Measurements from ENCODE around the gene GRIK3.

GRIK3 gene

DNA sequence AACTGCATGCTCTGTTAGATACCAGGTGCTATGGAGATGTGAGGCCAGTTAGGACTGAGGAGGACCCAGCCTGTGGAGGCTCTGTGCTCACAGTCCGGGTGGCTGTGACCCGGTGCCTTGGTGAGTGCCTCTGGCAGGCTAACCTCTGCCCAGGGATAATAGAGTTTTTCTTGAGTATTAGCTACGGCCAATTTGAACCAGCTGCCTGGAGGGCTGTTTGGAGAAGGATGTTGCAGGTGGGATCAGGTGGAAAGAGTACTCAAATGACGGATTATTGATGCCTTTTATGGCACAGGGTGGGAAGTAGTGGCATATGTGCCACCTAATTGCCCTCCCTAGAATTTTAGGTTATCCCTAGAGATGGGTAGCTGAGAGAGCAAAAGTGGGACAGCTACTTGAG, 182.7 kb downstream of the GRIK3 start:
- no peak for DNase-seq (ENCODE audit: low spot score)

DNA sequence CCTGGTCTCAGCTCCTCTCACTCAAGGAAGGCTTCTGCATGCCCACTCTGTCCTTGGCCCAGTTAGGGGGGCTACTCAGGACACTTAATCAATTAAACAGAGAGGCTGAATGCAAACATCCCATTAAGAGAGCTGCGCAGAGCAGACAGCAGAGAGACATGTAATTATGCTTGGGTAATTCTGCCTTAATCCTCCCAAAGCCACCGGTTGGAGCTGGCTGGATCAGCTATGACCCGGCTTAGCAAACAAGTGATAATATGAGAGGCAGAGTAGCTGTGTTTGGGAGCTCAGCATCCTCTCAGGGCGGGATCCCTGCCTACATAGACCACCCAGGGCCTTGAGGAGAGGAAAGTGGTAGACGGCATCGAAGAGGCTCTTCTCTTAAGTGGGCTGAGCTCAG, 183.2 kb downstream of the GRIK3 start:
- no peak for DNase-seq (ENCODE audit: low spot score)

DNA sequence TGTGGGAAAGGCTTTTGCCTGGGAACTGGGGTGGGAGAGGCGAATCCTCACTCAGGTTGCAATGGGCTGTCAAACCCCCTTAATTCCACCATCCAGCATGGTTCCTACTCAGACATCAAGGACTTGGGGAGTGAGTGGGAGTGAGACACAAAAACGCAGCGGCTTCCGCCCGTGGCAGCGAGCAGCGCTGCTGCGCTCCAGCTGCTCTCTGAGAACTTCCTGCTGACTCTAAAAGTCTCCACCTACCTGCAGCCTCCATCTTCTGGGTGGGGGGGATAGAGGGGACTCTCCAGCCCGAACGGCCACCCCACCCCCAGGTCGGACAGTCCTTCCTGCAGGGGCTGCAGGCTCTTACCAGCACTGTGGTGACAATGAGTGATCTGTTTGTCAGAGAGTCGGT, 184.4 kb downstream of the GRIK3 start:
- no peak for DNase-seq (ENCODE audit: low spot score)

DNA sequence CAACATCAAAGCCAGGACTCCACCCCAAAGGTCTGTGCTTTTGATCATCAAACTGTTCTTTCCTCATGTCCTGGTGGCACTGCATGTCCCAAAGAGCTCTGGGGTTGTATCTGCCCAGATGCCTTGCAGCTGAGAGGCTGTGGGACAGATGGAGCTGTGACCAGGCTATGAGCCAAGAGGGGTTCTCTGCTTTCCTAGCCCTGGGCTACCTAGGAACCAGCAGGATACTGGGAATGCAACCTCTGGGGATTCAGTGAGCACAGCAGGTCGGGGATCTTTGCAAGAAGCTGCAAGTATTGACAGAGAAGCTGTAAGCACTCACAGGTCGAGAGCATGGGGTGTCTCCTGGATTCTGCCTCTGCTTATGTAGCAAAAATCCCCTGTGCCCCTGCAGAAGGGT, 186.6 kb downstream of the GRIK3 start:
- DNase-seq (ENCODE audit: low spot score), result no peak

DNA sequence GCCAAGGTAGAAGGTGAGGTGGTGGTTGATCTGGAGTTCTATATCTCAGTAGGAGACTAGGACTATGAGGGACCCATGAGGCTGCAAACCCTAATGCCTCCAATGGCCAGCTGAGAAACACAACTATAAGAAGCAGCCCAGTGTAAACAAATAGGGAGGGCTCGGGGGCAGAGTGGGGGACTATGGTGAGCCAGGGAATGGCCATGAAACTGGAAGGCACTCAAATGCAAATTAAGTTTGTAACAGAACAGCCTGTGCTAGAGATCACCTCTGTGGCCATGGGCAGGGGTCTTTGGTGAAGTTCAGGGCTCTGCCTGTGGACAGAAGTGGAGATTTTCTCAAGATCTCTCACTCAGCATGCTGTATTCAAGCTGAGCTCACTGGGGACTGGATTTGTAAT, 187.1 kb downstream of the GRIK3 start:
- no peak for DNase-seq (ENCODE audit: low spot score)

DNA sequence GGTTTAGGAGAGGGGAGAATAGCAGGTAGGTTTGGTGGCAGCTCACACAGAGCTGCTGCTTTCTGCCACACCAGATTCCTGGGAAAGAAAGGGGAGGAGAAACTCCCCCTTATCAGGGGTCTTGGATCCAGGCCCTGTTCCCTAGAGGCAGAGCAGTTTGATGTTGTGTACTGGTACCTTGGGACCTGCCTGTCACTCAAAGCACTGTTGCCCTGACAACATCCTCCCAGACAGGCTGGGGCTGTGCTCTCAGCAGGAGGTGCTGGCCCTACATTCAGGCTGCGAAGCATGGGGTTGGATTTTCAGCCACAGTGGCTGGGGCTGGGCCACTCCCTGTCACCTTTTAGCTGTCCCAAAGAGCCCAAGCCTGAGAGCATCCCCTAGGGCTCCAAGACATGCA, 188.0 kb downstream of the GRIK3 start:
- no peak for DNase-seq (ENCODE audit: low spot score)

DNA sequence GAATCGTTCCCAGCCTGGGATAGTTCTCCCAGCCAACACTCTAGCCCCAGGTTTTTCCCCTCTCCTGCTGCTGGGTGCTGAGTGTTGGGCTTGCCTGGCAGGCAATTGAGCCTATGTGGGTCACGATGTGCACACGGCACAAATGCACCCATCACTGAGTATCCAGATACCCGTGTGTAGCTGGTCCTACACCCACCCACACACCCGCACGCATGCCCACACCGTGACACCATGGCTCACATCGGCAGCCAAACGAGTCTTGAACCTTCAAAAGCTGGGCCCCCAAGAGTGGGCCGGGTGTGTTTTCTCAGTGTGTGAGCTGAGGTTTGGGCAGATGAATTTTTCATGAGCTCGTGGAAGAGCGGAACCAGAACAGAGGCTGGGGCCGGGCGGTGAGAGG, 188.5 kb downstream of the GRIK3 start:
- no peak for DNase-seq (ENCODE audit: low spot score)

DNA sequence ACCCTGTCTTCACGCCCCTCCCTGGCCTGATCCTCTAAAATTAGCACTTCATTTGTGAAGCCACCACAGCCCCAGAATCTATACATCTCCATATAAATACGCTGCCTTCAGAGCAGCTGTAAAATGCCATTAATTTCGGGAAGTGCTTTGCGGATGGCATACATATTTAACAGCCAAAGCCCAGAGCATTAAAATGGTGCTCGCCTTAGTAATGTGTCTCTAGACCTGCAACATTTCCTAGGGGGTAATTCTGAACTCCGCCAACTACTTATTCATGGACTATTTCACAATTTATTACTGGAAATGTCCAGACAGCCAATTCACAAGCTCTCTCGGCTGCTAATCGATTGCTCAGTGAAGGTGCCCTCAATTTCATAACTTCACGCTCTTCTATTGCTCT, 189.4 kb downstream of the GRIK3 start:
- DNase-seq (ENCODE audit: low spot score), result no peak

DNA sequence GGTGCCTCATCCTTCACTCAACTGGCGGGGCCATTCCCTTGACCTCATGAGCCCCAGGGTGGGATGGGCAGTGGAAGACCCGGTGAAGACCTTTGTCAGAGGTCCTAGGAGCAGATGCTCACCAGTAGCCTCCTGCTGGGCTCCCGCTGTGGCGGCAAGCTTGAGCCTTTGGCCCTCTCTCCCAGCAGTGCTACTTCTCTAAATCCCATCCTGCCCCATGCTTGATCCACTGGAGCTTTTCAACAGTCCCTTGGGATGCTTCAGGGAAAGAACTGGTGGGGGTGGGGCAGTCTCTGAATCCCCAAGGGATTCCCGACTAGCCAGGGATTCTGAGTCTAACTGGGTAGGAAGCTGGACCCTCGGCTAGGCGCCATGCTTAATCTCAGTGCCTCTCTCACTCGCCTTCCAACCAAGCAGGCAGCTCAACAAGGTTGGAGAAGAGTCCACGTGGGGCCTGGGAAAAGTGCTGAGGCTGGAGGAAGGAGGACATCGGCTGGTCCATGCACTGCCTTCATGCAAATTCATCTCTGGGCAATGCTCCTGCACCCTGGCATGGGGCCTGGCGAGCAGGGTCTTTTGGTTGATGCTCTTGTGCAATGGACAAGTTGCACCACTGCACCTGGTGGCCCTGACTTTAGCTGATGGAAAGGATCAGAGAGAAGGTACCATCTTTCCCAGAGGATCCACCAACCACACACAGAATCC, 190.3 kb downstream of the GRIK3 start:
- DNase-seq (ENCODE audit: low spot score), result no peak

DNA sequence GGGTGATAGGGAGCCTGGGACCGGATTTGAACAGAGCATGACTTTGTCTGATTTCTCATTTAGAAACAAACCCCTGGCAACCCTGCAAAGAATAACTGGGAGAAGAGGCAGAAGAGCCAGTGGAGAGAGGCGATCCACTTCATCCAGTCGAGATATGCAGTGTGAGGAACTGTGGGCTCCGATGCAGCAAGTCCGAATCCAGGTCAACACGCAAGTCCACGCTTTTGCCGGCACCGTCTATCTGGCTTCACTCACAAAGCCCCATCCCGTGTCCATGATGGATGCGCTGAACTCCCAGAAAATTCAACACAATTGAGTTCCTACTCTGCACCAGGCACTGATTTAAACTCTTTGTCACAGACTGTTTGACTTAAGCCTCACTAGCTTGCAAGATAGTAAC, 191.3 kb downstream of the GRIK3 start:
- DNase-seq (ENCODE audit: low spot score), result no peak

DNA sequence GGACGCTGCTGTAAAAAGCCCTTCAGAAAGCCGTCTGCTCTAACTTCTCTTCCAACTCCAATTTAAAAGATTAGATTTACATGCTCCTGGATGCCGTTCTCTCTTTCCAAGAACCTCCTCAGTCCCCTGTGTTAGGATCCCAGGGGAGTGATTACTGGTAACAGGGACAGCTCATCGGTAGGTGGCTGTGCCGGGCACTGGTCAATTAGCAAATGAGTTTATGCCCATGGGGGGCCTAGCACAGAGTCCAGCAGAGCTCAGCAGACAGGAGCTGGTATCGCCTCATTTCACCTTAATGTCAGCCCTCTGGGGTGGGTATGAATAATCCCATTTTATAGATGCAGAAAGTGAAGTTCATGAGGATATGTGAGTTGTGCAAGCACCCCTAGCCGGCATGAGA, 191.9 kb downstream of the GRIK3 start:
- no peak for DNase-seq (ENCODE audit: low spot score)

DNA sequence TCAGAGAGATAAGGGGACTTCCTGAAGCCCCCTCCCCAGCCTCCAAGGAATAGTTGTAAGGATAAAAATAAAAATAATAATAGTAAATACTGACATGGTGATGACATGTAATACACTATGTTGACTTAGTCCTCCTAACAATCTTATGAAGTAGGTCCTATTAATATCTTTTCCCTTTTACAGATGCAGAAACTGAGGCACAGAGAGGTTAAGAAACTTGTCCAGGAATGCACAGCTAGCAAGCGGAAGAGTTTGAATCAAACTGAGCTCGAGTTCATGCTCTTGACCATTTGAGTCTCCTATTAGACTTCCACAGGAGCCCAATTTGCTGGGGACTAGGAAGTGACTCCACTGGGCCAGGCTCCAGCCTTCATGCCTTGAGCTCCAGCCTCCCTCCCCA, 194.8 kb downstream of the GRIK3 start:
- no peak for DNase-seq (ENCODE audit: low spot score)

DNA sequence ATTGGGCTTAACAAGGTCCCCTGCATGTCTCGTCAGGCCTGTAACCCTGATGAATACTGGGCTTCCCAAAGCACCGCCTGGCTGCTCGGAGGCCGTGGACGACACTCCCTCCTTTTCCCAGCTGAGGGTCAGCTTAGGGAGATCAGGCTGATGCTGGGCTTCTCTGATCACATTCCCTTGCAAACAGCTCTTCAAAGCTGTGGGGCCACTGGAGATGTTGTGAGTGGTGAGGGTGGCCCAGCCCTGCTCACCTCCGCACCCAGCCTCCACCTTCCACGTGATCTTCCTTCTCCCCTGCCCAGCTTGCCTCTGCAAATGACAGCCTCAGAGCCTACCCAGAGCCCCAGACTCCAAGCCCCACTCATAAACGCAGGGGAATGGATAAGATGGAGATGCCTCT, 195.4 kb downstream of the GRIK3 start:
- DNase-seq (ENCODE audit: low spot score), result no peak

DNA sequence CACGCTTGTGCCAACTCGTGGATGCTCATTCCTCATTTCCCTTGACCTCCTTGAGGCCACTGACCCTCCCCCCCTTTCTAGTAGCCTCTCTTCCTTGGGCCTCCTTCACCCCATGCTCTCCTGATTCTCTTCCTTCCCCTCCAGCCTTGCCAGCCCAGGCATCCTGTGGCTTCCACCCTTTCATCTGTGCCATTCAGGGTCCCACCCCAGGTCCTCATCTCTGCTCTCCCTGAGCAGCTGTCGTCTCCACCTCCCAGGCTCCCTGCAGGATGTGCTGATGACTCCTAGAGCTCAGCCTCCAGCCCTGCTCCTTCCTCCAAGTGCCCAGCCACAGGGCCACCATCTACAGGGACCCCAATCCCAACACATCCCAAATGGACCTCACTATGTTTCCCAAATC, 197.4 kb downstream of the GRIK3 start:
- no peak for DNase-seq (ENCODE audit: low spot score)

DNA sequence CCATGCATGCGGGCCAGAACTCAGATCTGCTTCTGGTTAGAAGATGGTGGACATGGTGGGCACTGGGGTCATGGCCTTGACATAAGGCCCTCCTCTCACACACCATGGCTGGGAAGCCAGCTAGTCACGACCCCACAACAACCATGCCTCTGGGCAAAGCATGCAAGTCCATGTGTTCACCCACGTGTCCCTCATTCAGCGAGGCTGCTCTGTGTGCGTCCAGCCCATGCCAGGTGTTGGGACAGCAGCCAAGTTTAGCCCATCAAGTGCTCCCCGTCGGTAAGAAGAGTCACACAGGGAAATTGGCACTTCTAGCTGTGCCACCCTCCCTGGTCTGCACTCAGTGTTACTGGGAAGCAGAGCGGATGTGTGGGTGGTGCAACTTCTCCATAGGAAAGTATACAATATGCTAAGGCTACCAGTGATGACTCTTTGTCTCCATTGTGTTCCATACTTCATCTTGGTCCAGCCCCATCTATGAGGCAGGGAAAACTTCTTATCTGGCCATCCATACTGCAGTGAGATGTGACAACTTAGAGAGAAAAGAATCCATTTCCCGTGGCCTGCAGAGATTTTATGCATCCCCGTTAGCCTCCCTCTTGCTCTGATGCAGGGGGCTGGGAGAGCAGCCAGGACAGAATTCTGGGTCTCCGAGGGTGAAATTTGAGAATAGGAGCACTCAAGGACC, 198.0 kb downstream of the GRIK3 start:
- DNase-seq (ENCODE audit: low spot score), result no peak

DNA sequence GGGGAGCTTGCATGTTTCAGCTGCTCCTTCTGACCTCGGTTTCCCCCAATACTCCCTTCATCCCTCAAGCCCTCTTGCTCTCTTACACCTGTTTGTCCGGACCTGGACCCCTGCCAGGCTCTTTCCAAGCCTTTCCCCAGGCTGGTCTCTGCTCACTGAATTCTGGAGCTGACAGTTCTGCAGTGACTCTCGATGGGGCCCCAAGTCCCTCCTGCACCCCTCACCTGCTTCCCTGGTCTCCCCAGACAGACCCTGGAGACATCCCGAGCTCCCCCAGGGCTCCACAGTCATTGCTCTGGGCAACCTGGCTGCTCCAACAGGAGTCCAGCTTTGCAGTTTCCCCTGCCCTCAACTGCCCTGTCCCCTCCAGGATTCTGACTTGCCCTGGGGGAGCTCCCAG, 198.6 kb downstream of the GRIK3 start:
- no peak for DNase-seq (ENCODE audit: low spot score)

DNA sequence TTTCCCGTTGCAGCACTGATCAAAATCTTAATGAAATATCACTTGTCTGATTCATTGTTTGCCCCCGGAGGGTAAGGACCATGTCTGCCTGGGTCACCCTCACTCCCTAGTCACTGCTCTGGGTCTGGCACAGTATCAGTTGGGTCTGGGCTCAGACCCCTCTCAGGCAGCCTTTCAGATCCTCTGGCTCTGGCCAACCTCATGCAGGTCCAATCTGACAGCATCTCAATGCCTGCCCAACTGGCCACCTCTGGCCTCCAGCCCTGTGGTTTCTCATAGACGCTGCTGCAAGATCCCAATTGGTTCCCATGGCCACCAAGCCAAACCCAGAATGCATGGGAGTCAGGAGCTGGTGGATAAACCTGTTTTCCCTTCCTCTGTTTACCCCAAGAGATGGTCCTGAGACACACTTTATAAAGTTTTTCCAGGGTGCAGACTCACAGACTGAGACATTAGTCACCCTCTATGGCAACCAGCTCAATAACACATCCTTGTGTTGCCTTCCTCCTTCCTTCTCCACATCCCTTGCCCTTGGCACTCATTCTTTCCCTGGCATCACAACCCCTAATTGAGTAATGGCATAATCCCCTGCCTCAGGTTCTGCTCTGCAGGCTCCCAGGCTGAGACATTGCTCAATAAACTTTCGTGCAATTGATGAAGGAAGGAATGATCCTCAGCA, 199.2 kb downstream of the GRIK3 start:
- DNase-seq (ENCODE audit: low spot score), result no peak

DNA sequence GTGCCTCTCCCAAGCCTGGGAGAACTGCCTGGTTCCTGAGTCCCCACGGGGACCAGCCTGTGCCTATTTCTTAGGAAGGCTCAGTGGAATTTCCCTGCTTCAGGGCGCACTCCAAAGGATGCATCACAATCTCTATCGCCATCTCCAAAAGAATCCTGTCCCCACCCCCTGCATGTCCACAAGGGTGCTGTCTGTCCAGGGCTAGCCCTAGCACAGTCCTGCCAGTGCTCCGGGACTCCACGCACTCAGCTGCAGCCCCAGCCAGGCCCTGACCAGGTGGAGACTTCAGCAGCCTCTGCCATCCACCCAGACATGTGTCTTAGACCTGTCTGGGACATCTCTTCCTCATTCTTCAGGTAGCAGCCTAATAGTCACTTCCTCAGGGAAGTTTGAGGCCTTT, 199.7 kb downstream of the GRIK3 start:
- no peak for DNase-seq (ENCODE audit: low spot score)

DNA sequence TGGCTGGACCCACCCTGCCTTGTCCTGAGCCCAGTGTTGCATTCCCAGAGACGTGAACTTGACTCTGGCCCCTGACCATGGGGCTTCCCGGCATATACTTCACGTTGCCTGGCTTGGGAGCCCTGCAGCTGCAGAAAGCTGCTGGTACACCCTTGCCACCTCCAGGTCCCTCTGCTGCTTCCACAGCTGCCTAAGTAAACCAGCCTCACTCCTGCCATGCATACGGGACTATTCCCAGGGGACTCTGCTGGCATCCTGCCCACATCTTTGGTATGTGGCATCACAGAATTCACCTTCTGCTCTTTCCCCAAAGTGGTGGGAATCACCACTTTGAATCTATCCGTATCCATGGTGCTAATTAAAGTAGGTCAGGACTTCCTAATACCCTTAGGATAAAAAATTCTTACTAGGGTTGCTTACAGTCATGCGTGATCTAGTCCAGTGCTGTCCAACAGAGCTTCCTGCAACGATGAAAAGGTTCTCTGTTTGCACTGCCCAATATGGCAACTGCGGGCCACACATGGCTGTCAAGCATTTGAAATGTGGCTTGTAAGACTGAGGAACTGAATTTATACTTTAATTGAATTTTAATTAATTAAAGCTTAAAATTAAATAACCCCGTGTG, 203.0 kb downstream of the GRIK3 start:
- peak; percentile 60 for DNase-seq (ENCODE audit: low spot score)

DNA sequence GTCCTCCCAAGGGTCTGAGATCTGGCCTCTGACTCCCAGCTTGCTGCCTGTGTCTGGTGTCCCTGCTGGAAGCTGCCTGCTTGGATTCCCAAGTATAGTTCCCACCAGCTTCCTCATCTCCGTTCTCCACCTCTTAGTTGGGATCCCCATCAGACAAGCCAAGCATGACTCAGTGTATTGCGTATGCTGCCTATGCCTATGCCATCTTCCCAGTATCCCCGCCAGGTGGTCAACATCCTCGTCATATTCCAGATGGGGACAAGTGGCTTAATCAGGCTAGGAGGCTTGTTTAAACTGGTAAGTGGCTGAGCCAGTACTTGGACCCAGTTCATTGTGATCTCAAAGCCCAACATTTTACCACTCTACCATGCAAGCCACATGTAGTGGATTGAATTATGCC, 204.4 kb downstream of the GRIK3 start:
- no peak for DNase-seq (ENCODE audit: low spot score)

DNA sequence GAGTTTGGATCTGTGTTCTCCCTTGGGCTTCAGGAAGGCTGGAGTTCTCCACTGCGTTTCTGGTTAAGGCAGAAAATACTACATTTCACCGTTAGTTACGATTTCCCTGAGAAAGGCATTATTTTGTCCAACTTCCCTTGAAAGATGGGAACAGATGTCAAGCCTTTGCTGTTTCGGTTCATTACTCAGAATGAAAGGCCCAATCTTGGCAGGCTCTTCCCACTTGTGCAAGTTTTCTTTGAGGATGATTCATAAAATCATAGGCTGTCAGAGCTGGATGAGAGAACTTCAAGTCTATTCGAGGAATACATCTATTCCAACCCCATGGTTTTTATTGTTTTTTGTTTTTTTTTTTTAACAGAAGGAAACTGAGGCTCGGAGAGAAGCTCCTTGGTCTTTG, 205.2 kb downstream of the GRIK3 start:
- no peak for DNase-seq (ENCODE audit: low spot score)

DNA sequence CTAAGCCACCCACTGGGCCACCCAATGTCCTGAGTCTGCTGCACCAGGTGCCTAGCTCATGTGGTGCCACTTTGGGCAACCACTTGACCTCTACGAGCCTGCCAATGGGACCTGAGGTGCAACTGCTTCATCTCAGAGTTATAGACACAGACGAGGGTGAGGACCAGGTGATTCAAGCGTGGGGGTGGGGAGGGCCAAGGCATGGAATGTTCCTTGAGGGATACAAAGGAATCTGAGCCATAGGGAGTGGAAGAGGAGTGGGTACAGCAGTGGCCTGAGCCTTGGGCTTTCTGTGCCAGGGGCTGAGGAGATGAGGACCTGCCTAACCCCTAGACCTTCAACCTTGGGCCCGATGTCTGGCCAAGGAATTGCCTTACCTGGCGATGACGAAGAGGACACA, 209.1 kb downstream of the GRIK3 start:
- DNase-seq (ENCODE audit: low spot score), result no peak

DNA sequence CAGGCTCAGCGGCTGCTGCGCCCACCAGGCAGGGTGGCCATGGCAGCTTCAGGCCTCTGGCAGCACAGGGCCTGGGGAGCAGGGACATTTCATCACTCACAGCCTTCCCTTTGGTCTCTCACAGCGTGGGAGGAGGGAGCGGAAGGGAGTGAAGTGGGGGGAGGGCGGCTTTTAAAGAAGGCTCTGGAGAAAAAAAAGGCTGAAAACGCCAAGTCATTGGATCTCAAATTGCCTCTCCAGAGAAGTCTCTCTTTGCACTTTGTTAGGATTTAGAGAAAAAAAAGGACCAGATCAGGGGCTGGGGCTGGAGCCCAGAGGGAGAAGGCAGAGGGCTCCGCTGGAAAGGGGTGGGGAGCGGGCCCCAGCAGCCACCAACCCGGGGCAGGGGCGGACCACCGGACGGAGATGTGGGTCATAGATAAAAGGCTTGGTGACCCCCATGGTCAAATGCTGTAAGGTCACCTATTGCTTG, 209.9 kb downstream of the GRIK3 start:
- peak; percentile 37 for DNase-seq (ENCODE audit: low spot score)
